Measurements from ENCODE around the gene PRIM2.
A peak's percentile ranks its signal among the peaks of the same experiment; 100 is the strongest.
"Not testable (repeated sequence)": the region's sequence is repeated elsewhere in the genome, so short reads cannot be mapped to it uniquely, and the experiment has no call there.

PRIM2 gene

GRCh38 chr6:57365076-57365583 lies 47.7 kb downstream of the PRIM2 start:
- not testable (repeated sequence) for DNase-seq (ENCODE audit: low read depth)

GRCh38 chr6:57368965-57369731 lies 51.7 kb downstream of the PRIM2 start:
- not testable (repeated sequence) for DNase-seq (ENCODE audit: low read depth)

GRCh38 chr6:57371779-57372178 lies 54.3 kb downstream of the PRIM2 start:
- DNase-seq (ENCODE audit: low read depth): not testable (repeated sequence)

- not testable (repeated sequence) for DNase-seq (ENCODE audit: low read depth)
Measured at GRCh38 chr6:57374764-57375163, 57.3 kb downstream of the PRIM2 start.

GRCh38 chr6:57376083-57376482 lies 58.7 kb downstream of the PRIM2 start:
- DNase-seq (ENCODE audit: low read depth): not testable (repeated sequence)

- DNase-seq (ENCODE audit: low read depth): not testable (repeated sequence)
Measured at GRCh38 chr6:57389038-57389592, 71.7 kb downstream of the PRIM2 start.

GRCh38 chr6:57390818-57391217 lies 73.4 kb downstream of the PRIM2 start:
- DNase-seq (ENCODE audit: low read depth): not testable (repeated sequence)

- DNase-seq (ENCODE audit: low read depth): not testable (repeated sequence)
Measured at GRCh38 chr6:57392047-57392446, 74.6 kb downstream of the PRIM2 start.

GRCh38 chr6:57419341-57419740 lies 101.9 kb downstream of the PRIM2 start:
- not testable (repeated sequence) for DNase-seq (ENCODE audit: low read depth)

GRCh38 chr6:57421503-57421902 lies 104.1 kb downstream of the PRIM2 start:
- no peak for DNase-seq (ENCODE audit: low read depth)

- DNase-seq (ENCODE audit: low read depth): peak; percentile 12
Measured at GRCh38 chr6:57423468-57423867, 106.0 kb downstream of the PRIM2 start.

- DNase-seq (ENCODE audit: low read depth): not testable (repeated sequence)
Measured at GRCh38 chr6:57431742-57432141, 114.3 kb downstream of the PRIM2 start.

GRCh38 chr6:57432157-57432556 lies 114.7 kb downstream of the PRIM2 start:
- DNase-seq (ENCODE audit: low read depth): peak; percentile 63

GRCh38 chr6:57432919-57433684 lies 115.7 kb downstream of the PRIM2 start:
- DNase-seq (ENCODE audit: low read depth): no peak

- DNase-seq (ENCODE audit: low read depth): not testable (repeated sequence)
Measured at GRCh38 chr6:57433790-57434189, 116.4 kb downstream of the PRIM2 start.

GRCh38 chr6:57434944-57435343 lies 117.5 kb downstream of the PRIM2 start:
- DNase-seq (ENCODE audit: low read depth): no peak

- no peak for DNase-seq (ENCODE audit: low read depth)
Measured at GRCh38 chr6:57435475-57436160, 118.2 kb downstream of the PRIM2 start.

GRCh38 chr6:57440735-57441134 lies 123.3 kb downstream of the PRIM2 start:
- not testable (repeated sequence) for DNase-seq (ENCODE audit: low read depth)

GRCh38 chr6:57442133-57442532 lies 124.7 kb downstream of the PRIM2 start:
- DNase-seq (ENCODE audit: low read depth): not testable (repeated sequence)

- DNase-seq (ENCODE audit: low read depth): not testable (repeated sequence)
Measured at GRCh38 chr6:57443181-57443580, 125.8 kb downstream of the PRIM2 start.

GRCh38 chr6:57444787-57445186 lies 127.4 kb downstream of the PRIM2 start:
- not testable (repeated sequence) for DNase-seq (ENCODE audit: low read depth)

- DNase-seq (ENCODE audit: low read depth): not testable (repeated sequence)
Measured at GRCh38 chr6:57445379-57445778, 127.9 kb downstream of the PRIM2 start.
